ENCODE results near the gene WDCP.

Gene WDCP

GRCh38 chr2:23988371-23988770 is 58.8 kb downstream of the WDCP start:
- DNase-seq = no peak
